Astrocyte of the cerebellum (primary cell): ENCODE measurements around the gene NEURL3.

ENCODE experiments used
- DNase-seq: peaks from one replicate; pipeline ENCODE4 v3.0.0-alpha.2; 2011; ENCODE audit warnings: low read depth
- H3K4me3 ChIP-seq: 2 replicates; pipeline ENCODE4 v1.5.1; 2011; ENCODE audit warnings: mild to moderate bottlenecking, low read depth, low read length, moderate library complexity
- CTCF ChIP-seq: IDR thresholded peaks from 2 replicates; pipeline ENCODE4 v1.5.1; 2012; ENCODE audit warnings: low read length, low read depth, moderate library complexity, mild to moderate bottlenecking; ENCODE audit errors: missing control alignments
- in situ Hi-C: cut with HindIII; loops from 2 replicates; pipeline ENCODE4 v1.10.0; 2017; ENCODE audit warnings: low sequenced_read_pairs

NEURL3 gene

GRCh38 chr2:96535331-96535730 is 30.2 kb upstream of the NEURL3 start:
- in situ Hi-C loops: loop anchor here (25.0 kb wide), 1 partner anchor 248 kb away; no protein-coding TSS in a partner anchor
- no peak overlapping the region for H3K4me3 ChIP-seq
- DNase-seq: no peak
- TF ChIP-seq CTCF: no peak

GRCh38 chr2:96534701-96535181 is 29.6 kb upstream of the NEURL3 start:
- TF ChIP-seq CTCF: no peak
- in situ Hi-C loops: loop anchor here (25.0 kb wide), 1 partner anchor 247 kb away; no protein-coding TSS in a partner anchor
- no peak for DNase-seq
- H3K4me3 ChIP-seq: no peak overlapping the region

GRCh38 chr2:96534141-96534540 is 29.0 kb upstream of the NEURL3 start:
- in situ Hi-C loops: loop anchor here (25.0 kb wide), 1 partner anchor 247 kb away; no protein-coding TSS in a partner anchor

GRCh38 chr2:96533292-96534073 is 28.3 kb upstream of the NEURL3 start:
- in situ Hi-C loops: loop anchor here (25.0 kb wide), 1 partner anchor 246 kb away; no protein-coding TSS in a partner anchor

More at GRCh38 chr2:96534141-96534540, 29.0 kb upstream of the NEURL3 start:
- no peak overlapping the region for H3K4me3 ChIP-seq
- TF ChIP-seq CTCF: no peak
- DNase-seq: no peak

GRCh38 chr2:96532641-96533291 is 27.6 kb upstream of the NEURL3 start:
- H3K4me3 ChIP-seq: no peak overlapping the region
- no peak for DNase-seq
- no peak for TF ChIP-seq CTCF
- in situ Hi-C loops: loop anchor here (25.0 kb wide), 1 partner anchor 245 kb away; no protein-coding TSS in a partner anchor

More at GRCh38 chr2:96533292-96534073, 28.3 kb upstream of the NEURL3 start:
- no peak overlapping the region for H3K4me3 ChIP-seq
- no peak for TF ChIP-seq CTCF
- no peak for DNase-seq

GRCh38 chr2:96531872-96532505 is 26.8 kb upstream of the NEURL3 start:
- in situ Hi-C loops: loop anchor here (25.0 kb wide), 1 partner anchor 245 kb away; no protein-coding TSS in a partner anchor
- DNase-seq: peak; percentile 100
- H3K4me3 ChIP-seq: peak overlapping the region; percentile 18
- no peak for TF ChIP-seq CTCF
